Activated CD4-positive, alpha-beta memory T cell treated with anti-CD3 and anti-CD28 coated beads for 36 hours (primary cell): ENCODE data around the gene IL17B. TPM values are rescaled to one million over a fixed set of nuclear protein-coding genes. Genes with fewer than 3 reads are reported as not detected.
A peak's percentile ranks its signal among the peaks of the same experiment; 100 is the strongest.

Experiments
- CTCF ChIA-PET: fragments of 350-600 bp; sonication (Branson Sonifier 250); formaldehyde crosslinking; loops from one replicate; lab custom pipeline; 2021; ENCODE audit warnings: antibody characterized with exemption, inconsistent platforms; lab: Charles Lee
- POLR2A ChIA-PET: fragments of 350-600 bp; sonication (Branson Sonifier 250); formaldehyde crosslinking; loops from one replicate; lab custom pipeline; 2021; ENCODE audit warnings: antibody characterized with exemption; lab: Charles Lee
- DNase-seq: peaks from one replicate; pipeline ENCODE4 v3.0.0-alpha.2; 2020
- H3K27ac Mint-ChIP-seq: one replicate; pipeline ENCODE4 v1.8.0; 2021; ENCODE audit warnings: mixed read lengths
- H3K27me3 Mint-ChIP-seq: one replicate; pipeline ENCODE4 v1.8.0; 2021; ENCODE audit warnings: mixed read lengths
- H3K36me3 Mint-ChIP-seq: one replicate; pipeline ENCODE4 v1.8.0; 2021; ENCODE audit warnings: mixed read lengths
- H3K4me1 Mint-ChIP-seq: one replicate; pipeline ENCODE4 v1.8.0; 2021; ENCODE audit warnings: low read depth, mixed read lengths
- H3K4me3 Mint-ChIP-seq: one replicate; pipeline ENCODE4 v1.8.0; 2021; ENCODE audit warnings: mild to moderate bottlenecking, mixed read lengths
- H3K9me3 Mint-ChIP-seq: one replicate; pipeline ENCODE4 v1.8.0; 2021; ENCODE audit warnings: mixed read lengths
- intact Hi-C: fragments of 100-400 bp; cut with micrococcal nuclease; formaldehyde crosslinking; loops from one replicate; pipeline ENCODE4 v1.15.1; 2023
- total RNA-seq, 2 experiments: library from RNA; stranded (reverse); gene quantifications; one replicate each; pipeline ENCODE4 v1.2.3, GENCODE V29; 2021

Gene IL17B
- total RNA-seq, 2 experiments from 2014 or later: not detected

DNA sequence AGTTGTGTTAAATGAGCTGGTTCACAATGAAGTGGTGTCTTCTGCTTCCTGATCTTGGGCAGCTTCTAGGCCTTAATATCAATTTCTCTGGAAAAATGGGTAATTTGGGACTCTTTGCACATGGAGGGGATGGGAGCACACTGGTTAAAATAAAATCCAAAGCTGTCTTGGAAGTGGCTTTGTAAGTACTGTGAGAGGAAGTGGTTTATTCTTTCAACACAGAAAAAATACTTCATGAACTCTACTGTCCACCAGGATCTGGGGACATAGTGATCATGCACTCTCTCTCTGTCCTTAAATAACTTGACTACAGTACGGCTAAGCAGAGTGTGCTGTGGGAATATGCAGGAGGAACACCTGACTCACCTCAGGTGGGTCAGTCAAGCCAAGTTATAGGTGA is 18.8 kb downstream of the IL17B start:
- intact Hi-C loops: no loop called here
- no peak overlapping the region for H3K4me3 Mint-ChIP-seq
- H3K36me3 Mint-ChIP-seq: peaks cover 20% of the 10 kb centered on the region
- peaks cover 47% of the 10 kb centered on the region for H3K4me1 Mint-ChIP-seq
- H3K9me3 Mint-ChIP-seq: no peaks in the 10 kb centered on the region
- peak overlapping the region; percentile 64 for H3K27ac Mint-ChIP-seq
- ChIA-PET POLR2A (interaction anchor here (1.1 kb wide), 1 partner anchor 15 kb away, joined by 4 read pairs; the partner anchor contains the start of gene GRPEL2), CTCF (interaction anchor here (0.9 to 10.5 kb wide), 4 partner anchors 9 to 219 kb away, joined by 3 to 139 read pairs (median 3); partner anchors contain the start of genes ABLIM3 and GRPEL2)
- no peak for DNase-seq
- no peaks in the 10 kb centered on the region for H3K27me3 Mint-ChIP-seq

- ChIA-PET CTCF (interaction anchor here (1.7 to 10.5 kb wide), 3 partner anchors 10 to 42 kb away, joined by 7 to 139 read pairs (median 43); partner anchors contain the start of gene GRPEL2), POLR2A (interaction anchor here (1.3 to 6.9 kb wide), 3 partner anchors 12 to 192 kb away, joined by 3 to 140 read pairs (median 10); partner anchors contain the start of genes CSNK1A1 and GRPEL2)
- no peaks in the 10 kb centered on the region for H3K27me3 Mint-ChIP-seq
- peaks cover 58% of the 10 kb centered on the region for H3K4me1 Mint-ChIP-seq
- peaks cover 29% of the 10 kb centered on the region for H3K36me3 Mint-ChIP-seq
- H3K4me3 Mint-ChIP-seq: peak overlapping the region; percentile 90
- intact Hi-C loops: loop anchor here (5.0 kb wide), 1 partner anchor 1398 kb away; the partner anchor contains the start of gene DCTN4
- H3K27ac Mint-ChIP-seq: peak overlapping the region; percentile 89
- DNase-seq: no peak
- no peaks in the 10 kb centered on the region for H3K9me3 Mint-ChIP-seq
Observed at GRCh38 chr5:149358868-149359495, 20.1 kb downstream of the IL17B start.

DNA sequence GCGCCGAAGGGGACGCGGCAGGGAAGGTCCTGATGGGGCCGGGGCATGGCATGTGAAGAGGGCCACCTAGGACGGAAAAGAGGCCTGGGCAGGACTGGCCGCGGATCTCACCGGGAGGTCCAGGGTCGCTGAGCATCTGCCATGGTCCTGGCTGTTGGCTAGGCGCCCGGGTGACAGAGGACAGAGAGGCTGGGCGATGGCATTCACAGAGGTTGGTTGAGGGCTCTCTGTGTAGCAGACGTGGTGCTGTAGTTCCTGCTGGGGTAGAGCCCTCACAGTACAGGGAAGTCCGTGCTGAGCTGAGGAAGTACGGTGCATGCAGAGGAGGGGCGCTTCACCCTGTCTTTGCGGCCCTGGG is 20.8 kb downstream of the IL17B start:
- intact Hi-C loops: loop anchor here (5.0 kb wide), 1 partner anchor 1399 kb away; the partner anchor contains the start of gene DCTN4
- Mint-ChIP-seq H3K9me3 (no peaks in the 10 kb centered on the region), H3K4me3 (peak overlapping the region; percentile 90), H3K4me1 (peaks cover 63% of the 10 kb centered on the region), H3K36me3 (peaks cover 33% of the 10 kb centered on the region), H3K27ac (peak overlapping the region; percentile 89), H3K27me3 (no peaks in the 10 kb centered on the region)
- POLR2A ChIA-PET: interaction anchor here (0.7 to 6.9 kb wide), 8 partner anchors 8 to 605 kb away, joined by 3 to 140 read pairs (median 6); partner anchors contain the start of genes CSNK1A1 and GRPEL2
- peak; percentile 50 for DNase-seq
- CTCF ChIA-PET: interaction anchor here (0.7 to 10.5 kb wide), 6 partner anchors 11 to 260 kb away, joined by 3 to 139 read pairs (median 12); partner anchors contain the start of genes CSNK1A1 and GRPEL2

DNA sequence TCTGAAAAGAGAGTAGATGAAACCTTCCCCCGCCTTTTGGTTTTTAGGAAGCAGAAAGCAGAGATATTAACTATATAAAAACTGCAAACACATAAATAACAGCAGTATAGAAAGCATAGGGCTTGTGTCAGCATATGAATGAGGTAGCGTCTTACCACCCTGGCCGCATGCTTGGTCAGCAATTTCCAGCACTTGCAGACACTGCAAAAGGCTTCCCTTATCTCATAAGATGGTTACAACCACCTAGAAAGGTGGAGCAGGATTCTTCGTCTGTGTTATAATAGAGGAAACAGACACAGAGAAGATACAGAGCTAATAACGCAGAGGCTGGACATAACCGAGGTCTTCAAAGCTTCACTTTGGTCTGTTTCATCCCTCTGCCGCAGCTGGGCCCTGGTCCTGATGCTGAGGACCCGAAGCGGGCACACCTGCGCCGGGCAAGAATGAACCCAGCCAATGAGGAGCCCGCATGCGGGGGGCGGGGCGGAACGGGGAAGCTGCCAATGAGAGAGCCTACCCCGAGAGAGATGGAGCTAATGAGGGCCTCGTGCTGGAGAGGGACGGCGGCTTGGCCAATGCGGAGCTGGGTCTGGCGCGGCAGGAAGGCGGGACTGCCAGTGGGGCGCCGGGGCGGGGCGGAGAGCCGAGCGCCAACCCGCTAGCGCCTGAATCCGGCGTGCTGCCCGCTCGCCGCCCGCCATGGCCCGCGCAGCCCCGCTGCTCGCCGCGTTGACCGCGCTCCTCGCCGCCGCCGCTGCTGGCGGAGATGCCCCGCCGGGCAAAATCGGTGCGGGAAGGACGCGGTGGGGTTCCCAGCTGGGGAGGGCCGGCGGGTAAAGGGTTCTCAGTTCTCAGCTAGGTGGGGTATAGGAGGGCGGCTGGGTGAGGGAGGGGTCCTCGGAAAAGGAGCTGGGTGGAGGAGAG is 21.5 kb downstream of the IL17B start, which contains the start of gene PCYOX1L:
Gene PCYOX1L, plus strand, starts transcription at position 677 of the 924 bp plus-strand sequence. Its CDS starts 23 bp downstream, at position 700.
- peak within 1 kb of the TSS; percentile 90 for H3K4me3 Mint-ChIP-seq
- peak; percentile 95 for DNase-seq
- no peaks in the 10 kb centered on the region for H3K27me3 Mint-ChIP-seq
- ChIA-PET POLR2A (interaction anchor here (0.7 to 6.9 kb wide), 8 partner anchors 9 to 605 kb away, joined by 3 to 140 read pairs (median 6); partner anchors contain the start of genes CSNK1A1 and GRPEL2), CTCF (interaction anchor here (0.7 to 10.5 kb wide), 8 partner anchors 11 to 261 kb away, joined by 3 to 139 read pairs (median 6); partner anchors contain the start of genes CSNK1A1 and GRPEL2)
- intact Hi-C loops: loop anchor here (1.0 to 5.0 kb wide), 3 partner anchors 12 to 1400 kb away; partner anchors contain the start of genes DCTN4, FBXO38 and GRPEL2
- H3K4me1 Mint-ChIP-seq: peaks cover 64% of the 10 kb centered on the region
- H3K36me3 Mint-ChIP-seq: peaks cover 35% of the 10 kb centered on the region
- H3K9me3 Mint-ChIP-seq: no peaks in the 10 kb centered on the region
- peak within 1 kb of the TSS; percentile 89 for H3K27ac Mint-ChIP-seq

DNA sequence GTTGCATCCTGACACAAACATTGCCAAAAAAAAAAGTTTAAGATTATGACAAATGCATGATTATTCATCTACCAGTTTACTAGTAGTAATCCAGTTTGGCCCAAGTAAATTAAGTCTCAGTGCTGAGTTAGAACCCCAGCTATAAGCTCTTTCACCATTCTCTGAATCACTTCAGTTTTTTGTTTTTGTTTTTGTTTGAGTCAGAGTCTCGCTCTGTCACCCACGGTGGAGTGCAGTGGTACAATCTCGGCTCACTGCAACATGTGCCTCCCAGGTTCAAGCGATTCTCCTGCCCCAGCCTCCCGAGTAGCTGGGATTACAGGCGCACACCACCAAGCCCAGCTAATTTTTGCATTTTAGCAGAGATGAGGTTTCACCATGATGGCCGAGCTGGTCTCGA is 22.7 kb downstream of the IL17B start:
- POLR2A ChIA-PET: interaction anchor here (0.6 to 6.9 kb wide), 6 partner anchors 9 to 549 kb away, joined by 3 to 140 read pairs (median 6); partner anchors contain the start of genes CSNK1A1 and GRPEL2
- peaks cover 47% of the 10 kb centered on the region for H3K36me3 Mint-ChIP-seq

DNA sequence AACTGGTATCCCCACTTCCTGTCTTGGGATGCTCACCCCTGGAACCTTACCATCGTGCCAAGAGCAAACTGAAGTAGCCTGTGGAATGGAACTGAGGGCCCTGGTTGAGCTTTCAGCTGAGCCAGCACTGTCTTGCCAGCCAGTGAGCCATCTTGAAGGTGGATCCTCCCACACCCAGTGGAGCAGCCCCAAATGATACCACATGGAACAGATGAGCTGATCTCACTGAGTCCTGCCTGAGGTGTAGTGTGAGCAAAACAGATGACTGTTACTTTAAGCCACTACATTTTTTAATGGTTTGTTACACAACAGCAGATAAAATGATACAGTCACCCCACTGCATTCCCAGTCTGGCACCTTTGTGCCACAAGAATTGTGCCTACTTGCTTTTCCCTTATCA is 23.4 kb downstream of the IL17B start:
- intact Hi-C loops: loop anchor here (2.0 to 5.0 kb wide), 2 partner anchors 973 to 1402 kb away; partner anchors contain the start of genes DCTN4 and FBXO38
- Mint-ChIP-seq H3K36me3 (peaks cover 55% of the 10 kb centered on the region), H3K27ac (peak overlapping the region; percentile 90), H3K27me3 (no peaks in the 10 kb centered on the region), H3K9me3 (no peaks in the 10 kb centered on the region), H3K4me3 (peak overlapping the region; percentile 33), H3K4me1 (peaks cover 81% of the 10 kb centered on the region)
- ChIA-PET CTCF (interaction anchor here (1.4 to 10.5 kb wide), 3 partner anchors 10 to 42 kb away, joined by 4 to 139 read pairs (median 43); partner anchors contain the start of gene GRPEL2), POLR2A (interaction anchor here (1.0 to 6.9 kb wide), 4 partner anchors 9 to 194 kb away, joined by 4 to 140 read pairs (median 6); partner anchors contain the start of gene GRPEL2)
- peak; percentile 69 for DNase-seq

More for the DNA sequence above, 22.7 kb downstream of the IL17B start:
- Mint-ChIP-seq H3K27ac (peak overlapping the region; percentile 90), H3K4me3 (peak overlapping the region; percentile 21), H3K9me3 (no peaks in the 10 kb centered on the region), H3K27me3 (no peaks in the 10 kb centered on the region), H3K4me1 (peaks cover 76% of the 10 kb centered on the region)
- CTCF ChIA-PET: interaction anchor here (0.7 to 10.5 kb wide), 6 partner anchors 11 to 1055 kb away, joined by 4 to 139 read pairs (median 11); partner anchors contain the start of genes ARHGEF37, CSNK1A1 and GRPEL2
- intact Hi-C loops: loop anchor here (2.0 to 5.0 kb wide), 2 partner anchors 974 to 1401 kb away; partner anchors contain the start of genes DCTN4 and FBXO38
- DNase-seq: peak; percentile 70

DNA sequence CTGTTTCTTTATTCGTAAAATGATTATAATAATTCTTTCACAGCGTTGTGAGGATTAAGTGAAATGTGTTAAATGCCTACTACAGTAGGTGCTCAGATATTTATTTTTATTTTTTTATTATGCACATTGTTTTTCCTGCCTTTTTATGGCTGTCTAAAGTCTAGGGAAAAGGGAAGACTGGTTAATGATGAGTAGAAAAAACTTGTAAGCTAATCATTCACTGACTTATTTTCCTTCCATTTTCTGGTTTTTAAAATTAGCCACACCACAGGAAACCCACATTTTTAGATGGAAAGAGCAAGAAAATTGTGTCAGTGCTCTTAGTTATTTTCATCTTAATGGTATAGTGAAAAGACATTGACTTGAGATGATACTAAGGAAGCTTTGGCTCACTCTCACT is 25.2 kb downstream of the IL17B start:
- peaks cover 79% of the 10 kb centered on the region for H3K4me1 Mint-ChIP-seq
- POLR2A ChIA-PET: interaction anchor here (6.9 kb wide), 1 partner anchor 7 kb away, joined by 140 read pairs; the partner anchor contains the start of gene GRPEL2
- intact Hi-C loops: no loop called here
- CTCF ChIA-PET: interaction anchor here (1.3 to 10.5 kb wide), 2 partner anchors 15 to 20 kb away, joined by 3 to 139 read pairs; no protein-coding TSS in a partner anchor
- peaks cover 68% of the 10 kb centered on the region for H3K36me3 Mint-ChIP-seq
- no peaks in the 10 kb centered on the region for H3K27me3 Mint-ChIP-seq
- DNase-seq: no peak
- H3K4me3 Mint-ChIP-seq: no peak overlapping the region
- H3K9me3 Mint-ChIP-seq: no peaks in the 10 kb centered on the region
- peak overlapping the region; percentile 44 for H3K27ac Mint-ChIP-seq

DNA sequence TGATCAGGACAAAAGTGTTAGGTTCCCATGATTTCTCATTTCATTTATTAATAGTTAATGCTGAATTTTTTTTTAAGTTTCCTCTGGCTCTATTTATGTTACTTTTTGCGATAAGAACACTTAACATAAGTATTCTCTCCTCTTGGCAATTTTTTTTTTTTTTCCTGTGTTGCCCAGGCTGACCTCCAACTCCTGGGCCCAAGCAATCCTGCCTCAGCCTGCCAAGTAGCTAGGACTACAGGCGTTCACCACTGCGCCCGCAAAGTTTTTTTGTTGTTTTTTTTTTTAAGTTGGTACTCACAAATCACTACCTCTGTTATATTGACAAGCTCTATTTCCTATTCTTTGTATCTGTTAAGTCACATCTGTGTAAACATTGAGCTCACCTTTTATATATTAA is 26.9 kb downstream of the IL17B start:
- H3K9me3 Mint-ChIP-seq: no peaks in the 10 kb centered on the region
- H3K27ac Mint-ChIP-seq: no peak overlapping the region
- H3K4me3 Mint-ChIP-seq: no peak overlapping the region
- peaks cover 87% of the 10 kb centered on the region for H3K4me1 Mint-ChIP-seq
- ChIA-PET POLR2A (no interaction called here), CTCF (interaction anchor here (10.5 kb wide), 1 partner anchor 17 kb away, joined by 139 read pairs; no protein-coding TSS in a partner anchor)
- DNase-seq: no peak
- H3K36me3 Mint-ChIP-seq: peaks cover 83% of the 10 kb centered on the region
- intact Hi-C loops: no loop called here
- H3K27me3 Mint-ChIP-seq: no peaks in the 10 kb centered on the region

- Mint-ChIP-seq H3K27ac (peak overlapping the region; percentile 93), H3K36me3 (peaks cover 73% of the 10 kb centered on the region), H3K27me3 (no peaks in the 10 kb centered on the region), H3K4me1 (peaks cover 73% of the 10 kb centered on the region), H3K4me3 (no peak overlapping the region), H3K9me3 (no peaks in the 10 kb centered on the region)
- DNase-seq: no peak
- POLR2A ChIA-PET: interaction anchor here (1.4 to 6.9 kb wide), 2 partner anchors 7 to 202 kb away, joined by 3 to 140 read pairs; partner anchors contain the start of genes CSNK1A1 and PCYOX1L
- intact Hi-C loops: loop anchor here (5.0 to 10.0 kb wide), 2 partner anchors 375 to 542 kb away; no protein-coding TSS in a partner anchor
- CTCF ChIA-PET: interaction anchor here (1.5 kb wide), 1 partner anchor 18 kb away, joined by 6 read pairs; no protein-coding TSS in a partner anchor
Observed at GRCh38 chr5:149349382-149349781, 29.7 kb downstream of the IL17B start.

GRCh38 chr5:149348518-149348917 is 30.6 kb downstream of the IL17B start:
- Mint-ChIP-seq H3K36me3 (peaks cover 66% of the 10 kb centered on the region), H3K4me1 (peaks cover 73% of the 10 kb centered on the region), H3K27ac (peak overlapping the region; percentile 93), H3K4me3 (peak overlapping the region; percentile 97), H3K27me3 (no peaks in the 10 kb centered on the region), H3K9me3 (no peaks in the 10 kb centered on the region)
- DNase-seq: no peak
- ChIA-PET CTCF (no interaction called here), POLR2A (interaction anchor here (6.9 kb wide), 1 partner anchor 8 kb away, joined by 140 read pairs; the partner anchor contains the start of gene PCYOX1L)
- intact Hi-C loops: loop anchor here (5.0 to 10.0 kb wide), 2 partner anchors 376 to 541 kb away; no protein-coding TSS in a partner anchor
